ENCODE data around the gene KCTD17.

Gene KCTD17, protein sequence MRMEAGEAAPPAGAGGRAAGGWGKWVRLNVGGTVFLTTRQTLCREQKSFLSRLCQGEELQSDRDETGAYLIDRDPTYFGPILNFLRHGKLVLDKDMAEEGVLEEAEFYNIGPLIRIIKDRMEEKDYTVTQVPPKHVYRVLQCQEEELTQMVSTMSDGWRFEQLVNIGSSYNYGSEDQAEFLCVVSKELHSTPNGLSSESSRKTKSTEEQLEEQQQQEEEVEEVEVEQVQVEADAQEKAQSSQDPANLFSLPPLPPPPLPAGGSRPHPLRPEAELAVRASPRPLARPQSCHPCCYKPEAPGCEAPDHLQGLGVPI

GRCh38 chr22:37051391-37052385 lies at the start of gene KCTD17:
TSS of gene KCTD17 (plus strand) at chr22:37051742. CDS start at chr22:37051761, 19 bp downstream.
- DNase-seq (ENCODE audit: low read depth), result peak; percentile 73

DNA sequence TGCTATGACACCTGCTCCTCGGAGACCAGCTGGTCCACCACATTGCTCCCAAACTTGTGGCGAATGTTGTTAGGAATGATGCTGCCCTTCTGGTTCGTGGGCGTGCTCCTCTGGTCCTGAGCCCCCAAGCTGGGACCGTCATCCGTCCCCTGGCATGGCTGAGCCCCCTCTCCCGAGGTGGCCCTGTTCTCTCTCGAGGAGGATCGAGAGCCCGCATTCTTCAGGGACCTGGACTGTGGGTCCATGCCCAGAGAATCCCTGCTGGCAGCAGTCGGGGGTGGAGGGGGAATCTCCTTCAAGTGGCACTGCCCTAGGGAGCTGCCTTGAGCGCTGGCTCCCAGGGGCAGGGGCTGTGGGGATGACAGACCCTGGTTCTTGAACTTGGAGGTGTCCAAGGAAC lies 49.7 kb upstream of the KCTD17 start:
- DNase-seq (ENCODE audit: low read depth), result no peak

DNA sequence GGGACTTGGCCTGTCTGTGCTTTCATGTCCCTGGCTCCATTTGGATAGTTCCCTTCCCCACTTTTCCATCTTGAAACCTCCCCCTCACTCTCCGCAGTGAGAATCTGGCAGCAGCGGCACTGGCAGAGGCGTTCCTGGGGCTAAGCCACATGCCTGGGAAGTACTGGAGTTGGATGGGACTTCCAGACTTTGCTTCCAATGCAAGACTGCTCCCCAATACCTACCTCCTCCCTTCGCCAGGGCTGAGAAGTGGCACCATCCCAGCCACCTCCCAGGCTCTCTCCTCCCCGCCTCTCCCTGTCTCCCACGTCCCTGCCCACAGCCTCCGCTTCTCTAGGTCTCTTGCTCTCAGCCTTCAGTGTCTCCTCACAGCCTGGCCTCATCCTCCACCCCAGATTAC lies 48.9 kb upstream of the KCTD17 start:
- no peak for DNase-seq (ENCODE audit: low read depth)

DNA sequence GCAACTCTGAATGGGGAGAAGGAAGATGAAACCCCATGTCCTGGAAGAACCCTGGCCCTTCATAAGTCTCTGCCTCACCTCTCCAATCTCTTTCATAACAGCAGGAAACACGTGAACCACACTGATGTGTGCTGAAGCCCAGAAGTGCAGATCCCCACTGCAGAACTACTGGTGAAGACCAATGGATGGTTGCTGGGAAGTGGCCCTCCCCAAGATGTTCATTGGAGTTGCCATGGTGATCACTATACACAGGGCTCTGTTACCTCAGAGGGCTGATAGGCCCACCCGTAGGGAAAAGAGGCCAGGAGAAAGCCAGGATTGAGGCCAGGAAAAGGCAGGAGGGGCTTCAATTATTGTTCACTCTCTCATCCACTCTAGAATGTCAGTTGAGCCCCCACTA lies 43.9 kb upstream of the KCTD17 start:
- DNase-seq (ENCODE audit: low read depth), result no peak

GRCh38 chr22:37008365-37008764 lies 43.2 kb upstream of the KCTD17 start:
- DNase-seq (ENCODE audit: low read depth), result no peak

DNA sequence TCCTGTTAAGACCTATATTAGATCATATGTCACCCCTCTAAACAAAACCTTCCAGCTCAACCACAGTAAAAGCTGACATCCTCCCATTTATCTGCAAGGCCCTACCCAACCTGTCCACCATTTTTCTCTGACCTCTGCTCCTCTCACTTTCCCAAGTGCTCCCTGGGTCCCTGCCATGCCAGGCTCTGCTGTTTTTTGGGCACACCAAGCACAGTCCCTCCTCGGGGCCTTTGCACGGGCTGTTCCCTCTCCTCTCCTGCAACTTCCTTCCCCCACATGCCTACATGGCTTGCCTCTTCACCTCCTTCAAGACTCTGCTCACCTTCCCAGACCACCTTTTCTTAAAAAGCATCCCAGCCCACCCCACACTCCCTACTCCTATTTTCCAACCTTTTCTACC lies 42.1 kb upstream of the KCTD17 start:
- no peak for DNase-seq (ENCODE audit: low read depth)

- no peak for DNase-seq (ENCODE audit: low read depth)
Observed at GRCh38 chr22:37010174-37010573, 41.4 kb upstream of the KCTD17 start.

DNA sequence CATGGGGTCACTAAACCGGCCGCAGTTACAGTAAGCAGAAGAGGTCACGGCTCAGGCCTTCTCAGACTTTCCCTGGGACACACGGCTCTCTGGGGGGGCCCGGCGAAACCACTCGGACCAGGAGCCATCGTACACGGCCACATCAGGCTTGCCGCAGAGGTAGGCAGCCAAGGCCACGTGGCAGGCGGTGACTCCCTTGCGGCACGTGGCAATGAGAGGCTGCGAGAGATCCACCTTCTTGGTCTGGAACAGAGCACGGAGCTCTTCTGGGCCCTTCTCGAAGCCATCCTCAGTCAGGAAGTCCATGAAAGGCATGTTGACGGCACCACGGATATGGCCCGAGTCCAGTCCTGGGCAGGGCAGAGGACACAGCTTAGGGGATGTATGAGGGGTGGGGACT lies 40.6 kb upstream of the KCTD17 start:
- no peak for DNase-seq (ENCODE audit: low read depth)

DNA sequence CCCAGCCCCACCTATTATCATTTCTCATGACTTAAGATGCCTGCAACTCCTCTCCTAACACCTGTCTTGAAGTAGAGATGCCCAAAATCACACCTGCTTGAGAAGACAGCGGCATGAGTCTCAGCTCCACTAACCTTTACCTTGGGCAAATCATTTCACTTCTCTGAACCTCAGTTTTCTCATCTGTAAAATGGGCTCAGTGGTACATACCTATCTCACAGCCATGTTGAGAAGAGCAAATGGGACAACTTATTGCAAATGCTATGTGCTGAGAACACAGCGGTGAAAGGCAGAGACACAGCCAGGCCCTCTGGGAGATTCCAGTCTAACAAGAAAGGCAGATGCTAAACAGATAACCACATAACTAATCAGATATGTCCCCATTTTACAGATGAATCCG lies 40.1 kb upstream of the KCTD17 start:
- DNase-seq (ENCODE audit: low read depth), result no peak

DNA sequence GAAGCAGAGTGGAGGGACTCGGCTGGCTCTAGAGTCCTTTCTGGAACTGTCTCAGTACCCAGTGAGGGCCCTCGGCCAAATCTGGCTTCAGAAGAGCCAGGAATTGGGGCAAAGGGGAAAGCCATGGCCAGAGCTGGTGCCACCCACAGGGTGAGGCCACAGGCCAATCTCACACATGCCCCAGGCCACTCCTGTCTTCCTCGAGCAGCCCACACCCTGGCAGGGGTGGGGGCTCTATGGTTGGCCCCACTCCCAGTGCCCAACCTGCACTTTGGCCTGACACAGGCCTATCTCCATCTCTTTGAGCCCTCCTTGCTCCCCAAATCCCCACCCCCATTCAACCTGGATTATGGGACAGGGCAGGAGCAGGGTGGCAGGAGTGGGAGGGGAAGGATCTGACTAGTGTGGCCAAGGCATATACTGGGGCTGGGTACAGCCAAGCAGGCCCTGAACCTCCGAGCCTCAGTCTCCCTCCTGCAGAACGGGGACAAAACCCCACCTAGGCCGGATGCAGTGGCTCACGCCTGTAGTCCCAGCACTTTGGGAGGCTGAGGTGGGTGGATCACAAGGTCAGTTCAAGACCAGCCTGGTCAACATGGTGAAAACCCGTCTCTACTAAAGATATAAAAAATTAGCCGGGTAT lies 39.2 kb upstream of the KCTD17 start:
- no peak for DNase-seq (ENCODE audit: low read depth)

DNA sequence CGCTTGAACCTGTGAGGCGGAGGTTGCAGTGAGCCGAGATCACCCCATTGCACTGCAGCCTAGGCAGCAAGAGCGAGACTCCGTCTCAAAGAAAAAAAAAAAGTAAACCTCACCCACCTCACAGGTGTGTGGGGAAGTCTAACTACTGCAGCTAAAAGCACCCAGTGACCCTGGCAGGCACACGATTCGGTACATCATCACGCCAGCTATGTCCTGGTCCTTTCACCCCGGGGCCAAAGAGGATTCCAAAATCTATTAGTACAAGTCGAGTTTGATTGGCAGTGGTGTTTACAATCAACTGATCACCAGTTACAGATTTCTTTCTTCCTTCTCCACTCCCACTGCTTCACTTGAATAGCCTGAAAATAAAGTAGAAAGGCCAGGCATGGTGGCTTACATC lies 38.6 kb upstream of the KCTD17 start:
- DNase-seq (ENCODE audit: low read depth), result no peak

DNA sequence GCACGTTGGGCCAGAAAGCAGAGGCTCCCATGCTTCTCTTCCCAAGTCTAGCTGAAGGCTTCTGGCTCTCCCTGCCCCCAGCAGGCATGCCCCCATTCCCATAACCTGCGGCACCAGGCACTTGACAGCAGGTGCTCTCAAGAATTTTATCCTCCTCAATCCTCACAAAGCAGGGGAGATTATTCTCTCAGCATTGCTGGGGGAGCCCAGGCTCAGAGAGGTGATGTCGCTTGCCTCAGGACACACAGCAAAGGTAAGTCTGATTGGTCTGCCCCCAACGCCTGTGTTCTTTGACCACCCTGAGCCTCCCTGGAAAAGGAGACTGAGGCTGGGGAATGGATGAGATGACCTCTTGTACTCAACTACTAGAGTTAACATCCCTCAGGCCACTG lies 37.1 kb upstream of the KCTD17 start:
- no peak for DNase-seq (ENCODE audit: low read depth)

DNA sequence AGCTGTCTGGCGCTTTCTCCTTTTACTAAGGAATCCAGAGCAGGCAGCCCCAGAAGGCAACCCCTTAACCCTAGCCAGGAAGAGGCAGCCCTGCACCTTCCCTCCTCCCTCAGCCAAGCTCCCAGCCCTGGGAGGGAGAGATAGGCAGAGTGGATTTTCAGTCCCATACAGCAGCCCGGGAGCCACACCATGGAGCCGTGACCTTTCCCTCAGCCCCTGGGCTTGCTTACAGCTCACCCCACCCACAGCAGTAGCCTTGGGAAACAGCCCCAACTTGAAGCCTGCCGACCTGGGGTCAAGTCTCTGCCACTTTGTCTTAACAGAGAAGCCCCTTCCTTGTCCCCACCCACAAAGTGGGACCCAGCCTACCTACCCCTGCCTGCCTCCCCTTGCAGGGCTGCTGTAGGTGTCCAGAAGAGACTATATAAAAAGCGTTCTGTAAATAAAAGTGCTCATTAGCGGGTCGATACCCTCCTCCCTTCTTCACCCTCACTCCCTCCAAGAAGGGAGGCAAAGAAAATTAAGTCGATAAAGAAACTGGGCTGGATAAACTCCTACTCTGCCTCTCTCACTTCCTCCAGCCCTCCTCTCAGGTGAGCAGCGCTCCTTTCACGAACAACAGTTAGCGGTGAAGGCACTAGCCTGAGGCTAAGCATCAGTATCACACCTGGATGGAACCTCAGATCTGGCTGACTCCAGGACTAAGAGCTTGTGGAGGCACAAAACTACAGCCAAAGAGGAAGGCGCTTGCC lies 36.5 kb upstream of the KCTD17 start:
- no peak for DNase-seq (ENCODE audit: low read depth)

- no peak for DNase-seq (ENCODE audit: low read depth)
Observed at GRCh38 chr22:37015587-37015878, 36.0 kb upstream of the KCTD17 start.

- no peak for DNase-seq (ENCODE audit: low read depth)
Observed at GRCh38 chr22:37016134-37016910, 35.2 kb upstream of the KCTD17 start.

DNA sequence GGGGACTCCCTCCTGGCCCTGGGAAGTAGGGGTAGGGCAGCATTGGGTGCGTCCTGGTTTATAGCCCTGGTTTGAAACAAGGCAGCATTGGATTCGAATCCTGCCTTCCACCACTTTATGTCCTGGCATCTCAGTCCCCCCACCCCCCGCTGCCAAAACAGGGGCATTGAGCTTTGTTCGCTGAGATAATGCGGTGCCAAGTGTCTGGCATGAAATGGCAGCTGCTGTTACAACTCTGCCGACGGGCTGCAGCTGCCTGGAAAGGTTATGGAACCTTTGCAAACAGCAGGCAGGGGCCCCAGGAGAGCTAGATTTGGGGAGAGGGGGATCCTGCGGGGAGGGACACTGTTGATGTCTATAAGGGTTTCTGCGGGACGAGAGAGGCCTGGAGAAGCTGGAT lies 34.2 kb upstream of the KCTD17 start:
- DNase-seq (ENCODE audit: low read depth), result no peak

- DNase-seq (ENCODE audit: low read depth), result no peak
Observed at GRCh38 chr22:37018086-37018814, 33.3 kb upstream of the KCTD17 start.

DNA sequence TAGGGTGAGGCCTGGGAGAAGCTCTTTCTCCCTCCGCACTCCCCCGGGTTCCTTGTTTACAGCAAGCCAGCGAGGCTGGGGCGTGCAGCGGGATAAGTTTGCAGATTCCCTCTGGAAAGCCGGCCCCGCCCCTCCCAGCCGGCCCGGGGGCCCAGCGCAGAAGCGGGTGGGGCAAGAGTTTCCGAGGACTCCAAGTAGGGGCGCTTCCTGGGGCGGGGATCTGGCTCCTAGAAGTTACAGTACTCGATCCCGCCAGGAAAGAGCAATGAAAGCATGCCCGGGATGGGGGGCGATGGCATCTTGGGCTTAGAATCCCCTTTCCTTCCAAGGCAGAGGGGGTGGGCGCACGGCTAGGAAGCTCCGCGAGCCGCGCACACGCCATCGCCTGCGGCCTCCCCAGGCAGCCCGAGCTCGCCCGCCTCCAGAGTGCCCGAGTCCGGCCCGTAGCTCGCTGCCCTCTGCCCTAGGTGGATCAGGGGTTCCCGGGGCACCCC lies 32.7 kb upstream of the KCTD17 start:
- DNase-seq (ENCODE audit: low read depth), result peak; percentile 47

GRCh38 chr22:37019309-37020191 lies 32.0 kb upstream of the KCTD17 start, which contains the start of the genes MPST and TST:
TSS of gene MPST (plus strand) at chr22:37019742. CDS start at chr22:37019837, 95 bp downstream.
TSS of gene TST (minus strand) at chr22:37019447. CDS start at chr22:37018732, 715 bp downstream.
- peak; percentile 65 for DNase-seq (ENCODE audit: low read depth)

Data from iris pigment epithelial cell (primary cell).